HepG2 (cell line): Measurements from ENCODE around the gene FAM222B. TPM values are rescaled to one million over a fixed set of nuclear protein-coding genes. Genes with fewer than 3 reads are reported as not detected.

Source experiments
- ATF3 ChIP-seq: sonication (generic); formaldehyde crosslinking; IDR thresholded peaks from 2 replicates; pipeline ENCODE4 v1.4.0; 2020; ENCODE audit warnings: missing genetic modification reagents
- CSRNP2 ChIP-seq: sonication (generic); formaldehyde crosslinking; conservative IDR thresholded peaks from 2 replicates; pipeline ENCODE4 v1.8.0; 2022; ENCODE audit warnings: low read depth, missing genetic modification reagents
- ELF4 ChIP-seq: sonication (generic); formaldehyde crosslinking; IDR thresholded peaks from 2 replicates; pipeline ENCODE4 v1.5.0; 2020; ENCODE audit warnings: missing genetic modification reagents, mild to moderate bottlenecking, moderate library complexity, borderline replicate concordance
- ESRRA ChIP-seq: sonication (generic); formaldehyde crosslinking; IDR thresholded peaks from 2 replicates; pipeline ENCODE4 v1.5.1; 2020; ENCODE audit warnings: mild to moderate bottlenecking, low read depth, missing genetic modification reagents
- FIP1L1 ChIP-seq: fragments of 200-400 bp; formaldehyde crosslinking; IDR thresholded peaks from 2 replicates; pipeline ENCODE4 v1.6.1; 2018; ENCODE audit warnings: low read depth, mild to moderate bottlenecking, low read length, moderate library complexity, borderline replicate concordance; ENCODE audit not compliant: insufficient read depth
- HNF4A ChIP-seq: sonication (generic); formaldehyde crosslinking; IDR thresholded peaks from 2 replicates; pipeline ENCODE4 v1.4.0; 2020; ENCODE audit warnings: missing genetic modification reagents
- JARID2 ChIP-seq: sonication (generic); formaldehyde crosslinking; IDR thresholded peaks from 2 replicates; pipeline ENCODE4 v1.8.1; 2023; ENCODE audit warnings: missing genetic modification reagents, inconsistent platforms; ENCODE audit not compliant: insufficient replicate concordance
- KDM4B ChIP-seq: sonication (generic); formaldehyde crosslinking; IDR thresholded peaks from 2 replicates; pipeline ENCODE4 v1.4.0; 2020; ENCODE audit warnings: missing genetic modification reagents
- MAX ChIP-seq: IDR thresholded peaks from 2 replicates; pipeline ENCODE4 v1.6.1; 2012; ENCODE audit warnings: inconsistent platforms
- MLLT10 ChIP-seq: sonication (generic); formaldehyde crosslinking; IDR thresholded peaks from 2 replicates; pipeline ENCODE4 v1.4.0; 2020; ENCODE audit warnings: missing genetic modification reagents
- NCOA5 ChIP-seq: sonication (generic); formaldehyde crosslinking; IDR thresholded peaks from 2 replicates; pipeline ENCODE4 v1.4.0; 2020; ENCODE audit warnings: missing genetic modification reagents
- NFE2L2 ChIP-seq: fragments of 150-350 bp; IDR thresholded peaks from 2 replicates; pipeline ENCODE4 v1.6.1; 2014; ENCODE audit warnings: low read length
- PHF21A ChIP-seq: sonication (generic); formaldehyde crosslinking; IDR thresholded peaks from 2 replicates; pipeline ENCODE4 v1.5.0; 2020; ENCODE audit warnings: mild to moderate bottlenecking, missing genetic modification reagents
- PLSCR1 ChIP-seq: sonication (generic); formaldehyde crosslinking; IDR thresholded peaks from 2 replicates; pipeline ENCODE4 v1.5.0; 2020; ENCODE audit warnings: missing genetic modification reagents, mild to moderate bottlenecking, borderline replicate concordance
- TBX2 ChIP-seq: sonication (generic); formaldehyde crosslinking; IDR thresholded peaks from 2 replicates; pipeline ENCODE4 v1.5.0; 2020; ENCODE audit warnings: missing genetic modification reagents, mild to moderate bottlenecking, borderline replicate concordance
- TBX3 ChIP-seq: fragments of 450-650 bp; IDR thresholded peaks from 2 replicates; pipeline ENCODE4 v1.6.1; 2017; ENCODE audit warnings: antibody characterized with exemption, mild to moderate bottlenecking, inconsistent platforms, borderline replicate concordance
- THRA ChIP-seq: sonication (generic); formaldehyde crosslinking; IDR thresholded peaks from 2 replicates; pipeline ENCODE4 v1.4.0; 2020; ENCODE audit warnings: missing genetic modification reagents, borderline replicate concordance
- ZBED4 ChIP-seq: sonication (generic); formaldehyde crosslinking; IDR thresholded peaks from 2 replicates; pipeline ENCODE4 v1.4.0; 2020; ENCODE audit warnings: missing genetic modification reagents, borderline replicate concordance
- ZFP1 ChIP-seq: IDR thresholded peaks from 2 replicates; pipeline ENCODE4 v1.6.1; 2016
- ZFP90 ChIP-seq: sonication (generic); formaldehyde crosslinking; IDR thresholded peaks from 2 replicates; pipeline ENCODE4 v1.8.0; 2022; ENCODE audit warnings: missing genetic modification reagents, mild to moderate bottlenecking, inconsistent platforms, borderline replicate concordance
- ZNF264 ChIP-seq: sonication (generic); formaldehyde crosslinking; IDR thresholded peaks from 2 replicates; pipeline ENCODE4 v1.4.0; 2020; ENCODE audit warnings: missing genetic modification reagents
- ZNF326 ChIP-seq: sonication (generic); formaldehyde crosslinking; IDR thresholded peaks from 2 replicates; pipeline ENCODE4 v1.4.0; 2020; ENCODE audit warnings: missing genetic modification reagents, borderline replicate concordance
- ZNF549 ChIP-seq: sonication (generic); formaldehyde crosslinking; IDR thresholded peaks from 2 replicates; pipeline ENCODE4 v1.5.0; 2020; ENCODE audit warnings: missing genetic modification reagents
- ZNF749 ChIP-seq: sonication (generic); formaldehyde crosslinking; IDR thresholded peaks from 2 replicates; pipeline ENCODE4 v1.8.0; 2022; ENCODE audit warnings: mild to moderate bottlenecking, missing genetic modification reagents, moderate library complexity, borderline replicate concordance
- polyA plus RNA-seq, 8 experiments: library from polyadenylated mRNA; depleted of rRNA in 3 of 8; stranded (reverse) in 7 of 8; unstranded in 1 of 8; fragments of >200 nt; fragmentation: Illumina TruSeq in 4 of 8; extraction: Trizol in 4 of 8; gene quantifications; 2 replicates each; pipeline versions ENCODE4 v1.2.1 to v1.2.3, GENCODE V29; 2011 to 2016; ENCODE audit warnings: low read depth in 4 of 8, missing spikeins in 1 of 8, mixed read lengths in 1 of 8; ENCODE audit not compliant: insufficient read depth in 1 of 8
- total RNA-seq, 5 experiments: library from RNA; depleted of rRNA; stranded (reverse); fragments of >200 nt; fragmentation: Illumina TruSeq; extraction: Trizol; gene quantifications; 2 replicates each; pipeline ENCODE4 v1.2.3, GENCODE V29; 2016; ENCODE audit warnings: low read depth in 1 of 5

Gene FAM222B
- total and polyA plus RNA-seq, 2 of the 13 experiments (the other 11 are each of a cell fraction or from before 2014, with no cell fraction given) = 3.5 to 7.3 TPM

DNA sequence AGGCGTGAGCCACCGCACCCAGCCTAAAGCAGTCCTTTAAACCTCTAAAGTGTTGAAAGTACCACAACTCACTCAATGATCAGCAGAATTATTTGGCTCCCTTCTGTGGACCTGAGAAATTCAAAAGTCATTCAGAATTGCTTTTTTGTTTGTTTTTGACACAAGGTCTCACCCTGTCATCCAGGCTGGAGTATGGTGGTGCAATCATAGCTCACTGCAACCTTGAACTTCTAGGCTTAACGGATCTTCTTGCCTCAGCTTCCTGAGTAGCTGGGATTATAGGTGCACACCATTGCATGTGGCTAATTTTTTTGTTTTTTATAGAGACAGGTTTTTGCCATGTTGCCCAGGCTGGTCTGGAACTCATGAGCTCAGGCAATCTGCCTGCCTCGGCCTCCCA is 54.5 kb downstream of the FAM222B start (continued):
- no peak for TF ChIP-seq CSRNP2
- no peak for TF ChIP-seq FIP1L1
- TF ChIP-seq ATF3 (CRISPR knock-in tag) = no peak
- no peak for TF ChIP-seq NFE2L2
- peak; percentile 31; the same call in 1 of the 2 replicates for TF ChIP-seq THRA (CRISPR knock-in tag)
- TF ChIP-seq KDM4B (CRISPR knock-in tag) = peak; percentile 64; the same call in 1 of the 2 replicates
- peak; percentile 46; the same call in 1 of the 2 replicates for TF ChIP-seq PHF21A (CRISPR knock-in tag)
- no peak for TF ChIP-seq ZNF549 (CRISPR knock-in tag)
- no peak for TF ChIP-seq ZFP1 (CRISPR knock-in tag)
- no peak for TF ChIP-seq ELF4
- peak; percentile 73 for TF ChIP-seq HNF4A (CRISPR knock-in tag)
- TF ChIP-seq ZBED4 (CRISPR knock-in tag) = no peak
- no peak for TF ChIP-seq MAX
- no peak for TF ChIP-seq ZNF326 (CRISPR knock-in tag)
- TF ChIP-seq ESRRA (CRISPR knock-in tag) = no peak
- TF ChIP-seq TBX2 (CRISPR knock-in tag) = peak; percentile 45; the same call in 1 of the 2 replicates
- TF ChIP-seq ZNF749 (CRISPR knock-in tag) = no peak
- TF ChIP-seq MLLT10 (CRISPR knock-in tag) = no peak
- no peak for TF ChIP-seq ZNF264 (CRISPR knock-in tag)
- TF ChIP-seq TBX3 = peak; percentile 40; the same call in 1 of the 2 replicates
- TF ChIP-seq NCOA5 = no peak
- TF ChIP-seq ZFP90 (CRISPR knock-in tag) = no peak
- TF ChIP-seq JARID2 (CRISPR knock-in tag) = no peak
- no peak for TF ChIP-seq PLSCR1 (CRISPR knock-in tag)
